Globus pallidus (tissue), 1 donor: ENCODE data around the gene CLEC1A.

Experiments used
- DNase-seq: peaks from one replicate; pipeline ENCODE4 v3.0.0-alpha.2; 2015; ENCODE audit warnings: low spot score

Gene CLEC1A

GRCh38 chr12:10098791-10099190 is at the start of gene CLEC1A:
CLEC1A (minus strand) TSS chr12:10098985; CDS start chr12:10098922, 63 bp downstream.
- DNase-seq, result no peak

GRCh38 chr12:10147714-10148403 is 49.1 kb upstream of the CLEC1A start:
- no peak for DNase-seq

GRCh38 chr12:10142976-10143589 is 44.3 kb upstream of the CLEC1A start:
- DNase-seq, result no peak

- peak; percentile 58 for DNase-seq
These were observed 41.2 kb upstream of the CLEC1A start for GRCh38 chr12:10140001-10140400.

- no peak for DNase-seq
These were observed 37.9 kb upstream of the CLEC1A start for GRCh38 chr12:10136637-10137205.

GRCh38 chr12:10135126-10135525 is 36.3 kb upstream of the CLEC1A start:
- no peak for DNase-seq

GRCh38 chr12:10132850-10133370 is 34.1 kb upstream of the CLEC1A start:
- no peak for DNase-seq

- no peak for DNase-seq
These were observed 32.4 kb upstream of the CLEC1A start for GRCh38 chr12:10131111-10131690.

- DNase-seq, result peak; percentile 35
These were observed 31.3 kb upstream of the CLEC1A start, which contains the start of gene CLEC7A for GRCh38 chr12:10130042-10130441. CLEC7A (minus strand) TSS chr12:10130199; CDS start chr12:10130082, 117 bp downstream.

GRCh38 chr12:10128687-10129086 is 29.9 kb upstream of the CLEC1A start:
- peak; percentile 39 for DNase-seq

- DNase-seq, result no peak
These were observed 27.6 kb upstream of the CLEC1A start for GRCh38 chr12:10126413-10126812.

- DNase-seq, result no peak
These were observed 23.9 kb upstream of the CLEC1A start for GRCh38 chr12:10122689-10123088.

GRCh38 chr12:10121278-10121677 is 22.5 kb upstream of the CLEC1A start:
- peak; percentile 46 for DNase-seq

- no peak for DNase-seq
These were observed 20.3 kb upstream of the CLEC1A start for GRCh38 chr12:10119066-10119465.

GRCh38 chr12:10115890-10116289 is 17.1 kb upstream of the CLEC1A start:
- no peak for DNase-seq

- no peak for DNase-seq
These were observed 16.5 kb upstream of the CLEC1A start for GRCh38 chr12:10115311-10115710.

GRCh38 chr12:10113920-10114319 is 15.1 kb upstream of the CLEC1A start:
- DNase-seq, result no peak

GRCh38 chr12:10113075-10113474 is 14.3 kb upstream of the CLEC1A start:
- no peak for DNase-seq

- DNase-seq, result no peak
These were observed 12.7 kb upstream of the CLEC1A start for GRCh38 chr12:10111451-10111850.

- DNase-seq, result no peak
These were observed 11.6 kb upstream of the CLEC1A start for GRCh38 chr12:10110256-10110844.

- DNase-seq, result peak; percentile 31
These were observed 3.5 kb upstream of the CLEC1A start for GRCh38 chr12:10102322-10102721.

- no peak for DNase-seq
These were observed 2.9 kb upstream of the CLEC1A start for GRCh38 chr12:10101648-10102220.
